Measurements from ENCODE around the gene SLC35G3. TPM values are rescaled to one million over a fixed set of nuclear protein-coding genes. Genes with fewer than 3 reads are reported as not detected.
"Not testable (repeated sequence)": the region's sequence is repeated elsewhere in the genome, so short reads cannot be mapped to it uniquely, and the experiment has no call there.

Gene SLC35G3
- not detected for polyA plus RNA-seq (2012; ENCODE audit: missing spikeins)

GRCh38 chr17:35194001-35194400 is at the start of gene SLC35G3:
Gene SLC35G3 (minus strand): TSS chr17:35194393. CDS start chr17:35194307, 86 bp downstream.
- FAIRE-seq; DNase-seq (ENCODE audit: insufficient read length): not testable (repeated sequence)

GRCh38 chr17:35243561-35244340 is 49.6 kb upstream of the SLC35G3 start:
- TF ChIP-seq TAF1 (IDR thresholded peaks at IDR 0.05; ENCODE audit: borderline replicate concordance, low read depth, low read length) (no peak), POLR2AphosphoS5 (IDR thresholded peaks at IDR 0.05; ENCODE audit: low read depth, low read length) (no peak), POLR2A (IDR thresholded peaks at IDR 0.05; ENCODE audit: low read depth, low read length) (peak; percentile 1; the same call in 1 of the 2 replicates)
- FAIRE-seq (no peak), DNase-seq (ENCODE audit: insufficient read length) (peak; percentile 15)

- FAIRE-seq (peak; percentile 96), DNase-seq (ENCODE audit: insufficient read length) (peak; percentile 78)
- TF ChIP-seq POLR2A (IDR thresholded peaks at IDR 0.05; ENCODE audit: low read depth, low read length) (peak; percentile 96), POLR2AphosphoS5 (IDR thresholded peaks at IDR 0.05; ENCODE audit: low read depth, low read length) (peak; percentile 94), TAF1 (IDR thresholded peaks at IDR 0.05; ENCODE audit: borderline replicate concordance, low read depth, low read length) (peak; percentile 81; the same call in 1 of the 2 replicates)
Observed at GRCh38 chr17:35242805-35243560, 48.8 kb upstream of the SLC35G3 start, which contains the start of gene SLFN5. Gene SLFN5 (plus strand): TSS chr17:35243072. CDS start chr17:35258691, 15,619 bp downstream.

GRCh38 chr17:35242158-35242804 is 48.1 kb upstream of the SLC35G3 start:
- FAIRE-seq (peak; percentile 68), DNase-seq (ENCODE audit: insufficient read length) (peak; percentile 83)
- TF ChIP-seq POLR2A (IDR thresholded peaks at IDR 0.05; ENCODE audit: low read depth, low read length), result no peak
- no peak for TF ChIP-seq TAF1 (IDR thresholded peaks at IDR 0.05; ENCODE audit: borderline replicate concordance, low read depth, low read length)
- no peak for TF ChIP-seq POLR2AphosphoS5 (IDR thresholded peaks at IDR 0.05; ENCODE audit: low read depth, low read length)

- DNase-seq (ENCODE audit: insufficient read length), result no peak
- FAIRE-seq, result no peak
- TF ChIP-seq POLR2AphosphoS5 (IDR thresholded peaks at IDR 0.05; ENCODE audit: low read depth, low read length) (no peak), TAF1 (IDR thresholded peaks at IDR 0.05; ENCODE audit: borderline replicate concordance, low read depth, low read length) (no peak), POLR2A (IDR thresholded peaks at IDR 0.05; ENCODE audit: low read depth, low read length) (no peak)
Observed at GRCh38 chr17:35241520-35241919, 47.3 kb upstream of the SLC35G3 start.

GRCh38 chr17:35240861-35241260 is 46.7 kb upstream of the SLC35G3 start:
- TF ChIP-seq POLR2AphosphoS5 (IDR thresholded peaks at IDR 0.05; ENCODE audit: low read depth, low read length), result no peak
- no peak for TF ChIP-seq TAF1 (IDR thresholded peaks at IDR 0.05; ENCODE audit: borderline replicate concordance, low read depth, low read length)
- TF ChIP-seq POLR2A (IDR thresholded peaks at IDR 0.05; ENCODE audit: low read depth, low read length), result no peak
- FAIRE-seq, result no peak
- DNase-seq (ENCODE audit: insufficient read length), result no peak

- DNase-seq (ENCODE audit: insufficient read length) (no peak), FAIRE-seq (no peak)
- TF ChIP-seq TAF1 (IDR thresholded peaks at IDR 0.05; ENCODE audit: borderline replicate concordance, low read depth, low read length) (no peak), POLR2A (IDR thresholded peaks at IDR 0.05; ENCODE audit: low read depth, low read length) (no peak), POLR2AphosphoS5 (IDR thresholded peaks at IDR 0.05; ENCODE audit: low read depth, low read length) (no peak)
Observed at GRCh38 chr17:35239823-35240222, 45.6 kb upstream of the SLC35G3 start.

- DNase-seq (ENCODE audit: insufficient read length), result no peak
- no peak for FAIRE-seq
- TF ChIP-seq POLR2AphosphoS5 (IDR thresholded peaks at IDR 0.05; ENCODE audit: low read depth, low read length) (no peak), POLR2A (IDR thresholded peaks at IDR 0.05; ENCODE audit: low read depth, low read length) (no peak), TAF1 (IDR thresholded peaks at IDR 0.05; ENCODE audit: borderline replicate concordance, low read depth, low read length) (no peak)
Observed at GRCh38 chr17:35238821-35239220, 44.6 kb upstream of the SLC35G3 start.

GRCh38 chr17:35236821-35237220 is 42.6 kb upstream of the SLC35G3 start:
- TF ChIP-seq TAF1 (IDR thresholded peaks at IDR 0.05; ENCODE audit: borderline replicate concordance, low read depth, low read length) (no peak), POLR2A (IDR thresholded peaks at IDR 0.05; ENCODE audit: low read depth, low read length) (no peak), POLR2AphosphoS5 (IDR thresholded peaks at IDR 0.05; ENCODE audit: low read depth, low read length) (no peak)

GRCh38 chr17:35235917-35236316 is 41.7 kb upstream of the SLC35G3 start:
- TF ChIP-seq POLR2A (IDR thresholded peaks at IDR 0.05; ENCODE audit: low read depth, low read length) (no peak), POLR2AphosphoS5 (IDR thresholded peaks at IDR 0.05; ENCODE audit: low read depth, low read length) (no peak), TAF1 (IDR thresholded peaks at IDR 0.05; ENCODE audit: borderline replicate concordance, low read depth, low read length) (no peak)
- FAIRE-seq, result no peak
- DNase-seq (ENCODE audit: insufficient read length), result no peak

More at GRCh38 chr17:35236821-35237220, 42.6 kb upstream of the SLC35G3 start:
- FAIRE-seq (no peak), DNase-seq (ENCODE audit: insufficient read length) (no peak)

- DNase-seq (ENCODE audit: insufficient read length) (no peak), FAIRE-seq (no peak)
- no peak for TF ChIP-seq TAF1 (IDR thresholded peaks at IDR 0.05; ENCODE audit: borderline replicate concordance, low read depth, low read length)
Observed at GRCh38 chr17:35235289-35235688, 41.1 kb upstream of the SLC35G3 start.

- not testable (repeated sequence) for DNase-seq (ENCODE audit: insufficient read length)
Observed at GRCh38 chr17:35234315-35234714, 40.1 kb upstream of the SLC35G3 start.

More at GRCh38 chr17:35234315-35234714, 40.1 kb upstream of the SLC35G3 start:
- FAIRE-seq, result not testable (repeated sequence)
